Activated CD4-positive, alpha-beta memory T cell treated with anti-CD3 and anti-CD28 coated beads, Interleukin-2, amount 10 ng/mL, durations not matched to agents 7 days and 5 days (primary cell): ENCODE results near the gene C1orf122. TPM values are rescaled to one million over a fixed set of nuclear protein-coding genes. Genes with fewer than 3 reads are reported as not detected.

Experiments
- CTCF ChIA-PET: fragments of 350-600 bp; sonication (Branson Sonifier 250); formaldehyde crosslinking; loops from one replicate; lab custom pipeline; 2021; ENCODE audit warnings: antibody characterized with exemption, inconsistent platforms; lab: Charles Lee
- POLR2A ChIA-PET: fragments of 350-600 bp; sonication (Branson Sonifier 250); formaldehyde crosslinking; loops from one replicate; lab custom pipeline; 2021; ENCODE audit warnings: antibody characterized with exemption; lab: Charles Lee
- DNase-seq: peaks from one replicate; pipeline ENCODE4 v3.0.0-alpha.2; 2020
- H3K27ac Mint-ChIP-seq: one replicate; pipeline ENCODE4 v1.8.0; 2021; ENCODE audit warnings: mild to moderate bottlenecking, mixed read lengths
- H3K27me3 Mint-ChIP-seq: one replicate; pipeline ENCODE4 v1.8.0; 2021; ENCODE audit warnings: mixed read lengths
- H3K36me3 Mint-ChIP-seq: one replicate; pipeline ENCODE4 v1.8.0; 2021; ENCODE audit warnings: low read depth, mixed read lengths
- H3K4me1 Mint-ChIP-seq: one replicate; pipeline ENCODE4 v1.8.0; 2021; ENCODE audit warnings: mixed read lengths
- H3K4me3 Mint-ChIP-seq: one replicate; pipeline ENCODE4 v1.8.0; 2021; ENCODE audit warnings: mild to moderate bottlenecking, mixed read lengths
- H3K9me3 Mint-ChIP-seq: one replicate; pipeline ENCODE4 v1.8.0; 2021; ENCODE audit warnings: mixed read lengths
- total RNA-seq, 2 experiments: library from RNA; stranded (reverse); gene quantifications; one replicate each; pipeline ENCODE4 v1.2.3, GENCODE V29; 2021

Gene C1orf122
- total RNA-seq, 2 experiments from 2014 or later: 17.3 to 18.3 TPM

DNA sequence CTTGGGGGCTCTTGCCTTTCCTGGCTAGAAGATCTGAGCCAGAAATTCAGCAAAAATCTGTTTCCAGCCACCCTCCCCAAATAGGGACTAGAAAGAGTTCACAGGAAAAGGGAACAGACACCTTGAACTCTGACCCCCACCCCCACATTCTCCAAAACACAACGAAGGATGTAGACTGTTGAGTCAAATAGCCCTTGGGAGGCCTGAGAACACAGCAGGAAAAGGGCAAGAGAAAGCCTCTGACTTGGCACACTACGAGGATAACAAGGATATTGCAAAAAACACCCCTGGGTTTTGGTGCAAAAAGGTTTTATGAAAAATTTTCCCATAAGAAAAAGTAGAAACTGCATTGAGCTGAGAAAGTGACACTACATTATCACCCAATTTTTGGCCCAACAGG, 2.4 kb downstream of the C1orf122 start:
- H3K36me3 Mint-ChIP-seq: peaks cover 30% of the 10 kb centered on the region
- no peaks in the 10 kb centered on the region for H3K27me3 Mint-ChIP-seq
- ChIA-PET CTCF (no interaction called here), POLR2A (interaction anchor here (0.6 to 1.1 kb wide), 2 partner anchors 13 to 49 kb away, joined by 3 read pairs; partner anchors contain the start of gene MTF1)
- H3K4me3 Mint-ChIP-seq: no peak overlapping the region
- DNase-seq: no peak
- H3K27ac Mint-ChIP-seq: no peak overlapping the region
- no peaks in the 10 kb centered on the region for H3K9me3 Mint-ChIP-seq
- H3K4me1 Mint-ChIP-seq: peaks cover 40% of the 10 kb centered on the region

DNA sequence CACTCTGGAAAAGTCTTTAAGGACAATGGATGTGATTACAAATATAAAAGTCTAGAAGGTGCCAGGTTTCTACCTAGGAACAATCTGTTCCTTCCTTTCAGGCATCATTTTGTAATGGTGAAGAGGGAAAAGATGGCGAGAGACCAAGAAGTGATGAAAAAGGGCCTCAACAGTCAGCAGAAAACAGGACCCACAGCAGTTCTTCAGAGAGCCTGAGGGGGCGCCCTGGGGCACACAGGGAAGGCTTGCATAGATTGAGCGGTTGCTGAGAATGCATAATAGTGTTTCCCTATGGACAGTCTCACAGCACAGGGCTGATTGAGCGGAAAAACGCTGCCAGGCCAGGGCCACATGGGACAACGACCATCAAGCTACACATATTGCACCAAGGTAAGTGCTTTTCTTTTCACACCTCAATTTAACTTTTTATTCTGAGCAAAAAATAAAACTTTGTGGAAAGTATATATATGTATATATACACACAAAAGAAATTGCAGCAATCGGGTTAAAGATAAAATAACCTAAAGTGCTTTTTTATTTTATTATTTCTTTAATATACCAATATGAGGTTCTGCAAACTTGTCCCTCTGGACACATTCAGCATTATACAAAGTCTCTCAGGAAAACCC, 3.6 kb downstream of the C1orf122 start:
- POLR2A ChIA-PET: interaction anchor here (1.4 kb wide), 1 partner anchor 121 kb away, joined by 3 read pairs; a partner anchor contains a TSS
- H3K4me3 Mint-ChIP-seq: no peak overlapping the region

DNA sequence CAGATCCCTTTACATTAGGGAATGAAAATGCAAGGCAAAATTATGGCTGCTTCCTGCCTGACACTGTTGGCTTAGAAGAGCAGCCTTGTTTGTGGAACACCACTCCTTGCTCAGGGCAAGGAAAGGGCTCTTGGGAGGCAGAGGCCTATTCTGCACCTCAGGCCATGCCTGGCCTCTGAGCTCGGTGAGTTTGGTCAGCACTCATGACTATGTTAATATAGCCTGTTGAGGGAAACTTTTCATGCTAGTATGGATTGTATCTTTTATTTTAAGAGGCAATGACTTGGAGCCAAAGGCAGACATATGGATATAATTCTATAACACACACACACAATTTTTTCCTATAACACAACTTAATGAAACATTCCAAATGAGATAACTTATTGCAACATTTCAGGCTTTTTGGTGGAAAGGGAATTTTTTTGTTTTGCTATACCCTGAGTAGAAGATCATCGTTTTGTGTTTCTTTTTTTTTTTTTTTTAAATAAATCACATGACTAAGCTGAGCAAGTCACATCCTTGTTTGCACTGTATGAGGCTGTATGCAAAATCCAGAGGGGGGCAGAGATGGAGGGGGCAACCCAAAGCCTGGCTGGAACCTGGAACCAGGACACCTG, 6.0 kb downstream of the C1orf122 start:
- H3K36me3 Mint-ChIP-seq: peaks cover 27% of the 10 kb centered on the region
- no peak overlapping the region for H3K27ac Mint-ChIP-seq
- H3K27me3 Mint-ChIP-seq: no peaks in the 10 kb centered on the region
- no peak overlapping the region for H3K4me3 Mint-ChIP-seq
- POLR2A ChIA-PET: no interaction called here
- peaks cover 18% of the 10 kb centered on the region for H3K4me1 Mint-ChIP-seq
- DNase-seq: no peak
- H3K9me3 Mint-ChIP-seq: no peaks in the 10 kb centered on the region
- CTCF ChIA-PET: no interaction called here

More for the DNA sequence above, 3.6 kb downstream of the C1orf122 start:
- peaks cover 31% of the 10 kb centered on the region for H3K4me1 Mint-ChIP-seq
- H3K27ac Mint-ChIP-seq: peak overlapping the region; percentile 27
- H3K9me3 Mint-ChIP-seq: no peaks in the 10 kb centered on the region
- CTCF ChIA-PET: interaction anchor here (0.6 kb wide), 1 partner anchor 12 kb away, joined by 3 read pairs; no protein-coding TSS in a partner anchor
- H3K27me3 Mint-ChIP-seq: no peaks in the 10 kb centered on the region
- H3K36me3 Mint-ChIP-seq: peaks cover 27% of the 10 kb centered on the region
- DNase-seq: peak; percentile 68

DNA sequence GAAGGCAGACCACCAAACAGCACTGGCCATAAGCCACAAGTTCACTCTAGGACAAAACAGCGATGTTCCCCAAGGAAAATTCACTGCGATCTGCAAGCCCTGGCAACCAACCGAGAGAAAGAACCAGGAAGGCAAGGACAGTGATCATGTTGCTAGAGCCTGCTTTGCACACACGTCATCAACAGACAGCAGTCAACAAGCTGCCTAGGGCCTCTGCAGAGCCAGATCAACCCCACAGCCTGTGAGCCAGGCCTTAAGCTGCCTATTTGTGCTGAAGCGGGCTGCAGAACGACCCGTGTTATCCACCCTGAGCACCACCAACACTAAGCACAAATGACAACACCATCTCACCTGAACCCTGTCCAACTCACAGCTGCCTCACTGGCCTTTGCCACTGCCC, 6.7 kb downstream of the C1orf122 start:
- CTCF ChIA-PET: no interaction called here
- no peak overlapping the region for H3K4me3 Mint-ChIP-seq
- H3K9me3 Mint-ChIP-seq: no peaks in the 10 kb centered on the region
- no peak overlapping the region for H3K27ac Mint-ChIP-seq
- H3K27me3 Mint-ChIP-seq: no peaks in the 10 kb centered on the region
- POLR2A ChIA-PET: no interaction called here
- H3K4me1 Mint-ChIP-seq: peaks cover 12% of the 10 kb centered on the region
- DNase-seq: no peak
- H3K36me3 Mint-ChIP-seq: peaks cover 27% of the 10 kb centered on the region

DNA sequence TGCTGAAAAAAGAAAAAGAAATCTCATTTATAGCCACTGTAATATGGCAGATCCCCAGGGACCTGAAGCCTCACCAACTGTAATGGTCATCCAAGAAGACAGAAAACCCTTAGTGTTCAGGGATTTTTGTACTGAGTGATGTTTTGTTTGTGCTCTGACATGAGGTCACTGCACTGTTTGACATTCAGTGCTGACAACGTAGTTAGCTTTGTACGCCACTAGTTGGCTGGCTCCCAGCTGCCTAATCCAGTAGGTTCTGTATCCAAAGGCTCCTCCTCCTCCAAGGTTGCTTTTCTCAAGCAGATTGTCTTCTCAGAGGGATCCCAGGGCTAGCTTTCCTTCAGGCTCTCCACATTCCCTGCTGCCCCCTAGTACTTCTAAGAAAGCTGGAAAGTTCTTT, 9.9 kb downstream of the C1orf122 start:
- H3K4me1 Mint-ChIP-seq: peaks cover 3% of the 10 kb centered on the region
- ChIA-PET CTCF (interaction anchor here (1.2 to 1.8 kb wide), 2 partner anchors 9 to 42 kb away, joined by 3 to 7 read pairs; partner anchors contain the start of genes C1orf122, MTF1 and YRDC), POLR2A (interaction anchor here (0.8 to 1.2 kb wide), 3 partner anchors 10 to 110 kb away, joined by 3 read pairs; partner anchors contain the start of genes C1orf122, MTF1 and YRDC)
- no peak overlapping the region for H3K4me3 Mint-ChIP-seq
- DNase-seq: no peak
- no peaks in the 10 kb centered on the region for H3K27me3 Mint-ChIP-seq
- no peaks in the 10 kb centered on the region for H3K9me3 Mint-ChIP-seq
- H3K27ac Mint-ChIP-seq: no peak overlapping the region
- peaks cover 38% of the 10 kb centered on the region for H3K36me3 Mint-ChIP-seq

DNA sequence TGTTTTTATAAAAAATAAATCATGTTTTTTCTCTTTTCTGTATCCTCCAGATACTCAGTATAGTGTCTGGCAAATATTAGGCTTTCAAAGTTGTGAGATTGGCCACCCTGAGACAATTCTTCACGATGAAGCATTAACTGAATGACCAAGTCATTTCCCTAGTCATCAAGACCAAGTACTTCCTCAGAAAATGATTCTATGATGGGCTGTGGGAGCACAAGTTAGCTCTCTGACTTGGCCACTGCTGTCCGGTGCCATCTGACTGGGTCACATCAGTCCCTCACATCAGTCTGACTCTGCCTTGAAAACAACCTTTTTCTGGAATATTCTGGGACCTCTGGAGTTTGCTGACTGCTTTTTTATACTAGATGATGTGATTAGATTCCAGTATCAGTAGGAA, 13.9 kb downstream of the C1orf122 start:
- no peak overlapping the region for H3K27ac Mint-ChIP-seq
- H3K4me3 Mint-ChIP-seq: no peak overlapping the region
- POLR2A ChIA-PET: interaction anchor here (2.6 kb wide), 1 partner anchor 14 kb away, joined by 10 read pairs; the partner anchor contains the start of genes C1orf122 and YRDC
- H3K9me3 Mint-ChIP-seq: no peaks in the 10 kb centered on the region
- CTCF ChIA-PET: interaction anchor here (0.7 kb wide), 1 partner anchor 25 kb away, joined by 3 read pairs; no protein-coding TSS in a partner anchor
- H3K36me3 Mint-ChIP-seq: peaks cover 31% of the 10 kb centered on the region
- no peaks in the 10 kb centered on the region for H3K27me3 Mint-ChIP-seq
- DNase-seq: no peak
- H3K4me1 Mint-ChIP-seq: peaks cover 15% of the 10 kb centered on the region

DNA sequence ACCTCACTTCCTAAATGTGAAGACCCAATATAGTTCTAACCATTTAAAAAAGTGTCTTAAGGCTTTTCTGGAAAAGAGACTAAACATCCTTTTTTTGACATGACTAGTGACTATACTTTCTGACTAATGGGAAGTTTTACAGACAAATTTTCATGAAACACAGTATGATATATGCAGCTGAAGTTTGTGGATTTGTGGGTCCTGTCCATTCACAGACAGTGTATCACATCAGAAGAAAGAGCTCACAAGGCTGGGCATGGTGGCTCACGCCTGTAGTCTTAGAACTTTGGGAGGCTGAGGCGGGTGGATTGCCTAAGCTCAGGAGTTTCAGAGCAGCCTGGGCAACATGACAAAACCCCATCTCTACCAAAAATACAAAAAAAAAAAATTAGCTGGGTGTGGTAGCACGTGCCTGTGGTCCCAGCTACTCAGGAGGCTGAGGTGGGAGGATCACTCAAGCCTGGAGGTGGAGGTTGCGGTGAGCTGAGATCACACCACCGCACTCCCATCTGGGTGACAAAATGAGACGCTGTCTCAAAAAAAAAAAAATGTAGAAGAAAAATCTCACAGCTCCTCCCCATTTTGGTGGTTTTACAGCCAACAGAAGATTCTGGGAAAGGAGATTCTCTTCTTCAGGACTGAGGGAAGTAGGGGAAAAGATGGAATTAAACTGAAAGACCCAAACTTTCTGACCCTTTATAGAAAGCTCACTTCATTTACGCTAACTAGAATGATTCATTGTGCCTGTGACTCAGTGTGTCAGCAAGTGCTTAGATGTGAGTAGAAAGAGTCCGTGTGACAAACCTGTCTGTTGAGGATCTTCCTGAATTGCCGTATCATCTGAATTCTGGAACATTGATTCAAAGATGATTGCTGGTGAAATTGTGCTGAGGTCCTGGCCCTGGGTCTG, 15.6 kb downstream of the C1orf122 start:
- Mint-ChIP-seq H3K27ac (peak overlapping the region; percentile 50), H3K36me3 (peaks cover 34% of the 10 kb centered on the region), H3K4me1 (peaks cover 15% of the 10 kb centered on the region), H3K4me3 (no peak overlapping the region), H3K9me3 (no peaks in the 10 kb centered on the region), H3K27me3 (no peaks in the 10 kb centered on the region)
- CTCF ChIA-PET: interaction anchor here (0.8 to 1.4 kb wide), 3 partner anchors 12 to 37 kb away, joined by 3 read pairs; partner anchors contain the start of gene MTF1
- peak; percentile 32 for DNase-seq
- POLR2A ChIA-PET: interaction anchor here (0.8 to 2.6 kb wide), 3 partner anchors 13 to 28 kb away, joined by 3 to 10 read pairs (median 3); partner anchors contain the start of genes C1orf122 and YRDC

DNA sequence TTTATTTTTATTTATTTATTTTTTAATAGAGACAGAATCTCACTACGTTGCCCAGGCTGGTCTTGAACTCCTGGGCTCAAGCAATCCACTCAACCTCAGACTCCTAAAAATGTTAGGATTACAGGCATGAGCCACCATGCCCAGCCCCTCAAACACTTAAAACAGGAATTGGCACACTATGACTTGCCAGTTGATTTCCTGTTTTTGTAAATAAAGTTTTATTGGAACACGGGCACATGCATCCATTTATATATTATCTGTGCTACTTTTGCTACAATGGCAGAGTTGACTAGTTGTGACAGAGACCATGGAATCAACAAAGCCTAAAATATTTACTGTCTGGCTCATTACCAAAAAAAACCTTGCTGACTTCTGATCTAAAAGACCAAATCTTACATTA, 16.4 kb downstream of the C1orf122 start:
- Mint-ChIP-seq H3K4me3 (no peak overlapping the region), H3K4me1 (peaks cover 15% of the 10 kb centered on the region), H3K27me3 (no peaks in the 10 kb centered on the region), H3K36me3 (peaks cover 38% of the 10 kb centered on the region), H3K27ac (no peak overlapping the region), H3K9me3 (no peaks in the 10 kb centered on the region)
- DNase-seq: no peak
- ChIA-PET CTCF (interaction anchor here (1.4 kb wide), 1 partner anchor 13 kb away, joined by 3 read pairs; no protein-coding TSS in a partner anchor), POLR2A (no interaction called here)

DNA sequence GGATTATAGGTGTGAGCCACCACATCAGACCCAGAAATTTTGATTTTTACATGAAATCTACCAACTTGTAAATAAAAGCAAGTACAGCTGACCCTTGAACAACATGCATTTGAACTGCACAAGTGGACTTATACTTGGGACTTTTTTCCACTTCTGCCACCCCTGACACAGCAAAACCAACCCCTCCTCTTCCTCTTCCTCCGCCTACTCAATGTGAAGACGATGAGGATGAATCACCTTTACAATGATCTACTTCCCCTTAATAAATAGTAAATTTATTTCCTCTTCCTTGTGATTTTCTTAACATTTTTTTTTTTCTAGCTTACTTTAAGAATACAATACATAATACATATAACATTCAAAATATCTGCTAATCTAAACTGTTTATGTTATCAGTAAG, 17.9 kb downstream of the C1orf122 start:
- H3K27ac Mint-ChIP-seq: no peak overlapping the region

DNA sequence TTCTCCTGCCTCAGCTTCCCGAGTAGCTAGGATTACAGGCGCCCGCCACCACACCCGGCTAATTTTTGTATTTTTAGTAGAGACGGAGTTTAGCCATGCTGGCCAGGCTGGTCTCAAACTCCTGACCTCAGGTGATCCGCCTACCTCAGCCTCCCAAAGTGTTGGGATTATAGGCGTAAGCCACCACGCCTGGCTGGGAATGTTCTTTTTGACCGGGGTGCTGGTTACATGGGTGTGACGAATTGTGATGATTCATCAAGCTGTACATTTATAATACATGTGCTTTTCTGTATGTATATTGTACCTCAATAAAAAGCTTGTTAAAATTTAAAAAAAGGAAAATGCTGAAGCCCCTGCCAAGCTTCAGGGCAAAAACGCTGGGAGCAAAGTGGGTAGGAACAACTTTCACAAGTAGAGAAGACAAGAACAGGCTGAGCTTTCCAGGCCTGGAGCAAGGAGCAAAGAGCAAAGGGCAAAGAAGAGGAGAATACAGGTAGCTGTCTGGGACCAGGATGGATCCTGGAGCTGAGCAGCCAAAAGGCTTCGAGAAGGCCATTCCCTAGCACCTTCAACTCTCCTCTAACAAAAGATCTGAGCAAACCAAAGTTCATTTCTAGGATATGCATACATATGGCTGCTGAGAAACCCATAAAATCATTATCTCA, 21.0 kb downstream of the C1orf122 start:
- no peak for DNase-seq
- Mint-ChIP-seq H3K4me1 (peaks cover 10% of the 10 kb centered on the region), H3K36me3 (peaks cover 45% of the 10 kb centered on the region), H3K4me3 (no peak overlapping the region), H3K9me3 (no peaks in the 10 kb centered on the region), H3K27ac (no peak overlapping the region), H3K27me3 (no peaks in the 10 kb centered on the region)
- ChIA-PET CTCF (interaction anchor here (0.7 to 2.5 kb wide), 2 partner anchors 31 to 457 kb away, joined by 3 to 10 read pairs; partner anchors contain the start of gene MTF1), POLR2A (no interaction called here)

More for the DNA sequence above, 17.9 kb downstream of the C1orf122 start:
- Mint-ChIP-seq H3K36me3 (peaks cover 40% of the 10 kb centered on the region), H3K4me1 (peaks cover 15% of the 10 kb centered on the region), H3K27me3 (no peaks in the 10 kb centered on the region), H3K4me3 (no peak overlapping the region), H3K9me3 (no peaks in the 10 kb centered on the region)
- DNase-seq: no peak
- ChIA-PET POLR2A (interaction anchor here (1.0 to 1.1 kb wide), 2 partner anchors 17 to 18 kb away, joined by 3 to 4 read pairs; partner anchors contain the start of genes C1orf122 and YRDC), CTCF (interaction anchor here (1.2 kb wide), 1 partner anchor 34 kb away, joined by 7 read pairs; the partner anchor contains the start of gene MTF1)

DNA sequence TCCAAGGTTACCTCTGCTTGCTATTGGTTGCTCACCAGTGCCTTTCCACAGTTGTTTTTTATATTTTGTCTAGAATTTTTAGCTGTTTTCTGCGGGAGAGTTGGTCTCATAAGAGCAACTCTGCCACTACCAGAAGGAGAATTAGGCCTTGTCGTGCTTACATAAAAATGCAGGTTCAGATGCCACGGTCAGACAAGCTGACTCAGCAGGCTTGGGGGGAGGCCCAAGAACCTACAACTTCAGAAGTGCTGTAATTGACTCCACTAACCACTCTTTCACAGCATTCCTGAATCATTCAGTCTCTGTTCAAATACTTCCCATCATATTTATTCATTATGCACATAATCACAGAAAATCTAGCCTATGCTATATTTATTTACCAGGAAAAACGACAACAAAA, 23.5 kb downstream of the C1orf122 start:
- no peaks in the 10 kb centered on the region for H3K4me1 Mint-ChIP-seq
- CTCF ChIA-PET: no interaction called here
- no peak for DNase-seq
- H3K36me3 Mint-ChIP-seq: peaks cover 61% of the 10 kb centered on the region
- H3K9me3 Mint-ChIP-seq: no peaks in the 10 kb centered on the region
- POLR2A ChIA-PET: interaction anchor here (1.0 kb wide), 1 partner anchor 24 kb away, joined by 3 read pairs; the partner anchor contains the start of gene C1orf122
- no peaks in the 10 kb centered on the region for H3K27me3 Mint-ChIP-seq
- no peak overlapping the region for H3K27ac Mint-ChIP-seq
- H3K4me3 Mint-ChIP-seq: no peak overlapping the region
